ENCODE results near the gene PATE1.

DNA sequence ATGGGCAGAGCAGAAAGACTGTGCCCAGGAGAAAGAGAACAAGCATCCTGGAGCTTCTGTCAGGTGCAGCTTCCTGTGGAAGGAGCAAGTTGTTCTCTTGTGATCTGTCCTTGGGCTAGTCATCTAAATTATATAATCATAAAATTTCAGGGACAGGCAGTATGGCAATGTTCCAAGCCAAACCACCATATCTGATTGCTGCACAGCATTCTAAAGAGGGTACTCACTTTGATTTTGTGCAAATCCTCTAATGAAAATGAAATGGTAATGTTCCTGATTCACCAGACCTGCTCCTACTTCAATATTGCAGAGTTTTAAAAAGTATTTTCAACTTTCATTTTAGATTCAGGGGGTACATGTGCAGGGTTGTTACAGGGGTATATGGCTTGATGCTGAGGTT is 32.6 kb downstream of the PATE1 start, which contains the start of gene PATE2:
- TF ChIP-seq CTCF (conservative IDR thresholded peaks at IDR 0.05) (no peak), EZH2 (IDR thresholded peaks at IDR 0.05; ENCODE audit: low read depth) (no peak)
